HEK293 (cell line): ENCODE data around the gene CTBP2.
A peak's percentile ranks its signal among the peaks of the same experiment; 100 is the strongest.

Source experiments
- CTCF ChIA-PET: fragments of 350-600 bp; formaldehyde crosslinking; extraction: SDS; loops from one replicate; lab custom pipeline; 2021; ENCODE audit warnings: antibody characterized with exemption; lab: Yijun Ruan, JAX
- POLR2A ChIA-PET: fragments of 300-600 bp; formaldehyde crosslinking; extraction: SDS; loops from one replicate; lab custom pipeline; 2020; ENCODE audit warnings: antibody characterized with exemption, inconsistent platforms; lab: Yijun Ruan, JAX
- H3K27ac ChIP-seq: fragments of 200-500 bp; sonication (Bioruptor generic); 2 replicates; pipeline ENCODE4 v1.5.1; 2014; ENCODE audit warnings: low read depth, low read length, control low read depth, inconsistent platforms; ENCODE audit errors: extremely low read depth
- H3K36me3 ChIP-seq, 2 experiments: fragments of 200-500 bp in 1 of 2; sonication (Bioruptor generic) in 1 of 2; 1 replicate in 1 of 2; 2 replicates in 1 of 2; pipeline ENCODE4 v1.5.1; 2014 to 2017; ENCODE audit warnings: inconsistent platforms in 2 of 2, low read length in 2 of 2; ENCODE audit not compliant: control insufficient read depth in 2 of 2, insufficient read depth in 1 of 2
- H3K4me1 ChIP-seq: fragments of 200-500 bp; sonication (Bioruptor generic); 2 replicates; pipeline ENCODE4 v1.5.1; 2014; ENCODE audit warnings: mild to moderate bottlenecking, low read length, inconsistent platforms; ENCODE audit not compliant: control insufficient read depth, insufficient read depth
- H3K4me3 ChIP-seq: 2 replicates; pipeline ENCODE4 v1.5.1; 2011; ENCODE audit warnings: low read depth, mild to moderate bottlenecking, control low read depth, low read length, moderate library complexity
- H3K9me3 ChIP-seq: fragments of 200-500 bp; sonication (Bioruptor generic); 2 replicates; pipeline ENCODE4 v1.5.1; 2014; ENCODE audit warnings: low read depth, low read length, inconsistent platforms; ENCODE audit not compliant: control insufficient read depth, insufficient read depth
- AEBP2 ChIP-seq: fragments of 450-650 bp; formaldehyde crosslinking; IDR thresholded peaks from 2 replicates; pipeline ENCODE4 v1.5.1; 2016; ENCODE audit warnings: missing biosample characterization, missing genetic modification characterization, borderline replicate concordance
- HOXA7 ChIP-seq: sonication (generic); formaldehyde crosslinking; IDR thresholded peaks from 2 replicates; pipeline ENCODE4 v1.8.1; 2022; ENCODE audit warnings: missing genetic modification reagents, borderline replicate concordance
- REST ChIP-seq: fragments of 450-650 bp; formaldehyde crosslinking; IDR thresholded peaks from 2 replicates; pipeline ENCODE4 v1.5.1; 2016; ENCODE audit warnings: missing biosample characterization, missing genetic modification characterization
- ZBTB8A ChIP-seq: fragments of 450-650 bp; formaldehyde crosslinking; IDR thresholded peaks from 2 replicates; pipeline ENCODE4 v1.5.1; 2016; ENCODE audit warnings: missing biosample characterization, missing genetic modification characterization
- ZNF350 ChIP-seq: fragments of 450-650 bp; formaldehyde crosslinking; IDR thresholded peaks from 2 replicates; pipeline ENCODE4 v1.5.0; 2017; ENCODE audit warnings: missing biosample characterization, mild to moderate bottlenecking, missing genetic modification characterization
- ZNF354C ChIP-seq: fragments of 450-650 bp; formaldehyde crosslinking; IDR thresholded peaks from 2 replicates; pipeline ENCODE4 v1.5.1; 2016; ENCODE audit warnings: missing biosample characterization, missing genetic modification characterization, low read depth, borderline replicate concordance
- ZNF366 ChIP-seq: fragments of 450-650 bp; formaldehyde crosslinking; conservative IDR thresholded peaks from 2 replicates; pipeline ENCODE4 v1.5.1; 2016; ENCODE audit warnings: missing biosample characterization, missing genetic modification characterization
- ZNF398 ChIP-seq: fragments of 450-650 bp; formaldehyde crosslinking; IDR thresholded peaks from 2 replicates; pipeline ENCODE4 v1.5.1; 2017; ENCODE audit warnings: missing biosample characterization, missing genetic modification characterization
- ZNF555 ChIP-seq: fragments of 450-650 bp; formaldehyde crosslinking; conservative IDR thresholded peaks from 2 replicates; pipeline ENCODE4 v1.5.1; 2017; ENCODE audit warnings: missing biosample characterization, mild to moderate bottlenecking, missing genetic modification characterization, inconsistent platforms
- ZNF747 ChIP-seq: fragments of 450-650 bp; formaldehyde crosslinking; IDR thresholded peaks from 2 replicates; pipeline ENCODE4 v1.5.1; 2016; ENCODE audit warnings: missing biosample characterization, missing genetic modification characterization
- ZNF777 ChIP-seq: fragments of 450-650 bp; formaldehyde crosslinking; IDR thresholded peaks from 2 replicates; pipeline ENCODE4 v1.5.1; 2017; ENCODE audit warnings: missing biosample characterization, missing genetic modification characterization, borderline replicate concordance

Gene CTBP2

GRCh38 chr10:125032474-125033020, 127.8 kb downstream of the CTBP2 start:
- H3K36me3 ChIP-seq = no peaks in the 10 kb centered on the region
- H3K27ac ChIP-seq = no peak overlapping the region
- peaks cover 21% of the 10 kb centered on the region for H3K4me1 ChIP-seq
- TF ChIP-seq ZBTB8A = peak; percentile 73
- TF ChIP-seq ZNF747 (tag by site-specific recombination) = no peak
- no peak for TF ChIP-seq HOXA7
- no peak for TF ChIP-seq REST (tag by site-specific recombination)
- TF ChIP-seq ZNF354C = no peak
- TF ChIP-seq ZNF366 (tag by site-specific recombination) = no peak
- TF ChIP-seq ZNF398 = no peak
- ChIA-PET POLR2A (no interaction called here), CTCF (no interaction called here)
- H3K9me3 ChIP-seq = no peaks in the 10 kb centered on the region
- H3K4me3 ChIP-seq = no peak overlapping the region

- Histone ChIP-seq H3K4me1 (peaks cover 14% of the 10 kb centered on the region), H3K36me3 (peaks cover 0 to 14% of the 10 kb centered on the region in 2 experiments; a peak in 1 of 3 replicates), H3K4me3 (no peak overlapping the region), H3K27ac (no peak overlapping the region), H3K9me3 (no peaks in the 10 kb centered on the region)
- CTCF ChIA-PET = interaction anchor here (1.3 kb wide), 1 partner anchor 17 kb away, joined by 3 read pairs; no protein-coding TSS in a partner anchor
- no peak for TF ChIP-seq ZNF350 (tag by site-specific recombination)
- TF ChIP-seq AEBP2 (tag by site-specific recombination) = no peak
- no peak for TF ChIP-seq ZNF555 (tag by site-specific recombination)
- TF ChIP-seq ZNF777 (tag by site-specific recombination) = no peak
- no peak for TF ChIP-seq ZNF398
- no peak for TF ChIP-seq REST (tag by site-specific recombination)
- POLR2A ChIA-PET = no interaction called here
Observed at GRCh38 chr10:125030567-125031197, 129.7 kb downstream of the CTBP2 start.
